GM21526 (cell line): Measurements from ENCODE around the gene SOX18.

Experiments used
- ATAC-seq: cut with Tn5 transposase; IDR thresholded peaks from one replicate; pipeline ENCODE4 v1.9.1; 2021; ENCODE audit warnings: moderate library complexity; ENCODE audit not compliant: unreplicated experiment, low FRiP score

SOX18 gene

GRCh38 chr20:64080813-64081623 is 31.6 kb upstream of the SOX18 start:
- ATAC-seq: no peak

GRCh38 chr20:64080013-64080812 is 30.8 kb upstream of the SOX18 start, which contains the start of gene OPRL1:
Gene OPRL1 (plus strand): TSS chr20:64080082. CDS start chr20:64092721, 12,639 bp downstream.
- ATAC-seq: no peak

GRCh38 chr20:64079273-64080012 is 30.0 kb upstream of the SOX18 start, which contains the start of gene RGS19:
Gene RGS19 (minus strand): TSS chr20:64079518. CDS start chr20:64076886, 2,632 bp downstream.
- ATAC-seq: no peak

- no peak for ATAC-seq
Measured at GRCh38 chr20:64078934-64079272, 29.5 kb upstream of the SOX18 start.

- no peak for ATAC-seq
Measured at GRCh38 chr20:64077876-64078551, 28.6 kb upstream of the SOX18 start.

GRCh38 chr20:64077541-64077875 is 28.1 kb upstream of the SOX18 start:
- ATAC-seq: no peak

GRCh38 chr20:64077094-64077493 is 27.7 kb upstream of the SOX18 start:
- ATAC-seq: no peak

GRCh38 chr20:64076061-64076997 is 26.9 kb upstream of the SOX18 start:
- no peak for ATAC-seq

- ATAC-seq: no peak
Measured at GRCh38 chr20:64075556-64075955, 26.1 kb upstream of the SOX18 start.

- ATAC-seq: no peak
Measured at GRCh38 chr20:64074963-64075362, 25.5 kb upstream of the SOX18 start.

GRCh38 chr20:64074184-64074789 is 24.8 kb upstream of the SOX18 start:
- ATAC-seq: no peak

GRCh38 chr20:64073476-64074183 is 24.2 kb upstream of the SOX18 start:
- ATAC-seq: no peak

GRCh38 chr20:64072498-64073063 is 23.1 kb upstream of the SOX18 start:
- no peak for ATAC-seq

GRCh38 chr20:64071341-64072332 is 22.2 kb upstream of the SOX18 start:
- no peak for ATAC-seq

- ATAC-seq: no peak
Measured at GRCh38 chr20:64070244-64070993, 21.0 kb upstream of the SOX18 start.

GRCh38 chr20:64069614-64070243 is 20.3 kb upstream of the SOX18 start:
- ATAC-seq: no peak
